ENCODE results near the gene PEX10. TPM values are rescaled to one million over a fixed set of nuclear protein-coding genes. Genes with fewer than 3 reads are reported as not detected.

The PEX10 gene
- polyA plus RNA-seq, 3 donors: 25.2 to 32.0 (median 28.3) TPM

- DNase-seq: no peak
These were observed 22.7 kb downstream of the PEX10 start for GRCh38 chr1:2389644-2390043.

DNA sequence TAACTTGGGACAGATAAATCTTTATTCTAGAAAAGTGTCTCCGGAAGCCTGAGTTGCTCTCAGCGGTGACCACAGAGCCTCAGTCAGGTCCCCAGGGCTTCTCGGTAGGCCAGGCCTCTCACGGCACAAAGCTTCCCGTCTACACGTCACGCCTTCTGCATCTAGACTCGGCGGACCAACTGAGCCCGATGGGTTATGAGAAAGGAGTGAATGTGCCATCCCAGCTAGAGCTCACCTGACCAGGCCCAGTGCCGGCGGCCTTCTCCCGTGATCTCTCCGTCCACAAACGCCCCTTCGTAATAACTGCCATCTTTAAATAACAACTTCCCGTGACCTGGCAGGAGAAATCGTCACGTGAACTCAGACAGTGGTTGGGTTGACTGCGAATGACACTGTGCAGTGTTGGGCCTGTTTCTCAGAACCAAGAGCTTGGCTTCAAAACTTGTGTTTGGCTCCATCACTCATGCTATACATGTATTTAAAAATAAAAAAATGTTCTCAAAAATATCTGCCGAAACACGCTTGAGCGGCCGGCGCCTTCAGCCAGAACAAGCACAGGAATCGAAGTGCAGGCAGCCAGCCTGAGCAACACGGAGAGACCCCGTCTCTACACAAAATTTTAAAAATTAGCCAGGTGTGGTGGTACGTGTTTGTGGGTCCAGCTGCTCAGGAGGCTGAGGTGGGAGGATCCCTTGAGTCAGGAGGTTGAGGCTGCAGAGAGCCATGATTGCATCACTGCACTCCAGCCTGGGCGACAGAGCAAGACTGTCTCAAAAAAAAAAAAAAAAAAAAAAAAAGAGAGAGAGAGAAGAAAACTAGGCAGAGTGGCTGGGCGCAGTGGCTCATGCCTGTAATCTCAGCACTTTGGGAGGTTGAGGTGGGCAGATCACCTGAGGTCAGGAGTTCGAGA lies 24.1 kb downstream of the PEX10 start:
- no peak for DNase-seq

DNA sequence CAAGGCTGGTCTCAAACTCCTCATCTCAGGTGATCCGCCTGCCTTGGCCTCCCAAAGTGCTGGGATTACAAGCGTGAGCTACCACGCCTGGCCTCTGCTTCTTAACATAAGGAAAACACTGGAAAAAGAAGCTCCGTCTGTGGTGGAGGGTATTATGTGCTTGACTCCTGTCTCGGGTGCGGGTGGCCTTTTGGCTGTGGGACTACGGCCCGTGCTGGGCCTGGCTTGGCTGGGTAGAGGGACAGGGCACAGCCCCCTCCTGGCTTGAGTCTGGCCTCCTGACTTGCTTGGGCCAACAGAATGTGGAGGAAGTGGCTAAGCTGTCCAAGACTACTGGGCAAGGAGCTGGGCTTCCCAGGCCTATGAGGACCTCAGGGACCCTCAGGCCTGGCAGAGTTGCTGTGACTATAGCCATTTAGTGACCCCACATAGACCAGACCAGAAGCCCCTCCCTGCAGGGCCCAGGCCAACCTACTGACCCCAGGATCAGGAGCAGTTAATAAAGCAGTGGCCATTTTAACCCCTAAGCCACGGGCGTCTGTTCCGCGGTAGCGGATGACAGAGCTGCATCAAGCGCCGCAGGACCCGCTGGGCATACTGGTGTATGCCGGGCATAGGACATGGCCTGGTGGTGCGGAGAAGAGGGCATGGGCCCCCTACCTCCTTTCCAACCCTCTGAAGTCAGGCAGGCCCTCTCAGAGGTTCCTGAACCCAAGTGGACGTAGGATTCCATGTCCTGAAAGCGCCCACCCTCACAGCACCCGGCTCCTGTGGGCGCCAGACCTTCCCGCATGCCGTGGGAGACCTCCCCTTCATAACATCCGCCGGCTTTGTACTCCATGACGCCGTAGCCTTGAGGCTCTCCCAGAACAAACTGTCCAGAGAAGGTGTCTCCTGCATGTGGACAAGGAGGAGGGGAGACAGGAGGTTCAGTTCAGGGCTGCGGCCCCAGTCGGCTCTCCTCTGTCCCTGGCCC lies 25.4 kb downstream of the PEX10 start:
- DNase-seq: no peak

DNA sequence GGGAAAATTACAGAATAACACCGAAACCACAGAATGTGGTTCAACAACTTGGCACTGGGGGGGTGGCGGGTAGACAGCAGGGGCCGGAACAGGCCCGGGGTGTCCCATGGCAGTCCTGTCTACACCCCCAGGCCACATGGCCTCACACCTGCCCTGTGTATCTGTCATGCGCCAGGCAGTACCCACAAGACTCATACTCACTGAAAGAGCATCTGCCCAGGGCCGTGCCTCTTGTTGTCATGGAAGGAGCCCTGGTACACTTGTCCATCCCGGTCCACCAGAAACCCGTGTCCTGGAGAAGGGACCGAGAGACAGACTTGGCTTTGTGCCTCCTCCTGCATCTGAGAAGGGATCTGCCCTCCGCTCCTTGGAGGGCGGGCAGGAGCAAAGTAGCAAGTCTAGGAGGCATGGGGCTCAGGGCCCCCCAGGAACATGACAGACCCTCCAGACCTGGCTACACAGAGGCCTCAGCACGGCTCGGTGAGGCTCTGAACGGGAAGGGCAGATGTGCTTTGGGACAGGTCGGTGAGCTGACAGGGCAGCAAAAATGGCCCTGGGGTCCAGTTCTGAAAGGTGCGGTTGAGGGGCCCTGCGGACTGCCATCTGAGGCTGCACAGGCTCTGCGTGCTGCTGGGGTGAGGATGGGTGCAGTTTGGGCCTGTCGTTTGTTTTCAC lies 26.6 kb downstream of the PEX10 start:
- no peak for DNase-seq

DNA sequence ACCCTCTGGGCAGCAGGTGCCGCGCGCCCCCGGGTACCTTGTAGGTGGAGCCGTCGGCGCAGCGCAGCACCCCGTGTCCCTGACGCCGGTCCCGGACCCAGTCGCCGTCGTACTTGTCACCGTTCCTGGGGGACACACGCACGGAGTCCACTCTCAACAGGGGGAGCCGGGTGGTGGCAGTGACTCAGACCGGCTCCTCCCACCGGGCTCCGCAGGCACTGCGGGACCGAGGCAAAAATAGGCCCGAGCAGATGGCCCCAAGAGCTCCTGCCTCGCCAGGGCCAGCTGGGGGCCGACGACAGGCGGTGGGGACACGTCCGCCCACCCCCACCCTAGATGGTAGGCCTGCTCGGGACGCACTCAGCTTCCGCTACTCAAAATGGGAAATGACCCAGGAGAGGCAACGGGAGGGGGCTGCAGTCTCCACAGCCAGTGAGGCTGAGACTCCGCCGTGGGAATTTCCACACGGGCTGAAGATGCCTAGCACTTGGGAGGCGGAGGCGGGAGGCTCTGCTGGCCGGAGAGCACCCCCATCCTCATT lies 27.4 kb downstream of the PEX10 start:
- no peak for DNase-seq

DNA sequence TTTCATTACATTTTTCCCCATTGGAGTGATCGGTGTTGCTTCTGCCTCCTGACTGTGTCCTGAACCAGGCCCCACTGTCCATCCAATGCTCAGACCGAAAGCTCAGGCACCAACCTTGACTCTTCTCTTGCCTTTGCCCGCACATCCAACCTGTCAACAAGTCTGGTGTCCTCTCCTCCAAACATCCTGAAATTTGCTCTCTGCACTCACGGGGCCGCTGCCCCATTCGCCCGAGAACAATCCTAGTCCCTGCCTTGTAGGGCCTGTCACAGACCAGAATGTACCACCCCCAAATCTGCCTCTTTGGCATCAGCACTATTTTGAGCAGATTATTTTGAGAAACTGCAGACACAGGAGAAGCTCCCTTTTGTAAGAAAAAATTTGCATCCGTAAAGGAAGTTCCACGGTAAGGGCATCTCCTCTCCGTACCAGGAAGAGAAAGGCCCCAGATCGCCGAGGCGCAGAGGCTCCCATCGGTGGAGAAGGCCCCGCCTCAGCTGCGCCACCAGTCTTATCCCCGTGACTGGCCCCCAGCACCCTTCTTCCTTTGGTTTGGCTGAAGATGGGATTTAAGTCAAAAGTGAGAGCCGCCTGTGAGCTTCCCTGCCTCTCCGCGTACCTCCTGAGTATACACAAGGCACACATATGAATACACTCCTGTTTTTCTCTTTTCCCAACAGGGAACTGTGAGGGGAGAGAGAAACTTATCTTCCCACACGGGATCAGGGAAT lies 28.1 kb downstream of the PEX10 start:
- DNase-seq: no peak

DNA sequence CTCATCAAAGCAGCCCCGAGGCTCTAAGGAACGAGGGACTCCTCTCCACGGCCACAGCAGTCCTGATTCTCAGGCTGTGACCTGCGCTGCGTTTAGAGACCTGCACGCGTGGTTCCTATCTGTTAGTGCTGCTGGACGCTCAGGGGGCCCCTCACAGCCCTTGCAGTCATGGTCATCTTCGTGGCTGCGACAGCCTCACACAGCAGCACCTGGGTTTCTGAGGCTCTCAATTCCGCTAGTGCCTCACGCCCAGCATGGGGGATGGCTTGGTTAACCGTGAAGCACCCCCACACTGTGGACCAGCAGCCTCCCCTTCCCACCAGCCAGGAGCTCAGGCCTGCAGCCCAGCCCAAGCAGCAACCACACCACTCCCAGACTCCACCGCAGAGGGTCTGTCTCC lies 28.8 kb downstream of the PEX10 start:
- DNase-seq: no peak

DNA sequence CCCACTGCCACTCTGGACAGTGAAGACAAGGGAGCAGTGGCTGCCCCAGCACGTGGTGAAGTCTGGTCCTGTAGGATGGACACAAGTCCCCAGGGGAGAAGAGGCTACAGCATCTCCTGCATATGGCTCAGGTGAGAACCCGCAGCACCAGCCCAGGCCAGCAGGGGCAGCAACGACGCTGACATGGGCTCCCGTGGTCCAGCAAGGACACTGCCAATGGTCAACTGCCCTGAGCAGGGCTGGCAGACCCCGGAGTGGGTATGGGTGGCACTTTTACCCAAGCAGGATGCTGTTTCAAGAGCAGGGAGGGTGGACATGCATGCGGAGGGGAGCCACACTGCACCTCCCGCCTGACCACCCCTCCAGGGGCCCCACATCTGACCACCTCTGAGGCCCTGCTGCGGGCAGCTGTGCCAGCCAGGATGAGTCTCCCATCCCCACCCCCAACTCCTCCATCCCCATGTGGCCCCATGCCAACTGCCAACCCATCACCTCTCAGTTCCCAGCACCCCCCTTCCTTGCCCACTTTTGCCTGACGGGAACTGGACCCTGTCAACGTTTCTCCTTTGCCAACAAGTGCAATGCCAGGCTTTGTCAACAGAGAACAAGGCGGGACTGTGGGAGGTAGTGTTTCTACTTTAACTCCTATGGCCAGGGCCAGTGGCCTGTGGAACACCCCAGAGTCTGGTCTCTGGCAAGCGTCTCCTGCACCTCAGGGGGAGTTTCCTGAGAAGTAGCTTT lies 29.6 kb downstream of the PEX10 start:
- no peak for DNase-seq

DNA sequence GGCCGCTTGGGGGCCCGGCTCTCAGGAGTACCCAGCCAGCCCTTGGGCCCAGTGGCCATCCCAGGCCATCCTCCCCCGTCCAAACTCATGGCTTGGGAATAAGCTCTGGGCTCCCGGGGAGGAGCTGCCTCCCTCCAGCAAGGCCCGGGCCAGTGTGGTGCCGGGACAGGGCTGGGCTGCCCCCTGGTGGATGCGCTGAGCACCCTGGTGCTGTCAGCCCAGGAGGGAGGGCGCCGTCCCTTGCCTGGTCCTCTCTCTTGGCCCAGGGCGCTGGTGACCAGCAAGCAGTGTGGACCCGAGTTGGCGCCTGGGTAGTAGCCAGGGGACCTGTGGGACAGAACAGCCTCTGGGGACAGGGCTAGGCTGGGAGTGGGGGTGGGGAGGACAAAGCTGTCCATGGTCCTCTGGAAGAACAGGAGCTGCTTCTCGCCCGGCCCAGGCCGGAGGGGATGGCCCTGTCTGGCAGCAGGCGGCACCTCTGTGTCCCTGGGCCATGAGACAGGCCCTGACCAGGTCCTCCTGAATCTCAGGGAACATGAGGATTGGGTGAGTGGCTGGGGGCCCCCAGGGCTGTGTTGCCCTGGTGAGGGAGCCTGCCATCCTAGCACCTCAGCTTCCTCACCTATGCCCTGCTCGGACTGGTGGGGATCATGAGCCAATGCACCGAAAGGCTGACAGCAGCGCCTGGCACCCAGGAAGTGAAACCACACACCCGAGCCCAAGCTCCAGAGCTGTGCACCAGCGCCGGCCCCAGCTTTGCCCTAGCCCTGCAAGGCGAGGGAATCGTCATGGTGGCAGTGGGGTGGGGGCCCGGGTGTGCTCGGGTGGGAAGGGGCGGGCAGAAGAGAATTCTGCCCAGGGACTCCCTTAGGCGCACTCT lies 30.4 kb downstream of the PEX10 start:
- DNase-seq: peak; percentile 70

DNA sequence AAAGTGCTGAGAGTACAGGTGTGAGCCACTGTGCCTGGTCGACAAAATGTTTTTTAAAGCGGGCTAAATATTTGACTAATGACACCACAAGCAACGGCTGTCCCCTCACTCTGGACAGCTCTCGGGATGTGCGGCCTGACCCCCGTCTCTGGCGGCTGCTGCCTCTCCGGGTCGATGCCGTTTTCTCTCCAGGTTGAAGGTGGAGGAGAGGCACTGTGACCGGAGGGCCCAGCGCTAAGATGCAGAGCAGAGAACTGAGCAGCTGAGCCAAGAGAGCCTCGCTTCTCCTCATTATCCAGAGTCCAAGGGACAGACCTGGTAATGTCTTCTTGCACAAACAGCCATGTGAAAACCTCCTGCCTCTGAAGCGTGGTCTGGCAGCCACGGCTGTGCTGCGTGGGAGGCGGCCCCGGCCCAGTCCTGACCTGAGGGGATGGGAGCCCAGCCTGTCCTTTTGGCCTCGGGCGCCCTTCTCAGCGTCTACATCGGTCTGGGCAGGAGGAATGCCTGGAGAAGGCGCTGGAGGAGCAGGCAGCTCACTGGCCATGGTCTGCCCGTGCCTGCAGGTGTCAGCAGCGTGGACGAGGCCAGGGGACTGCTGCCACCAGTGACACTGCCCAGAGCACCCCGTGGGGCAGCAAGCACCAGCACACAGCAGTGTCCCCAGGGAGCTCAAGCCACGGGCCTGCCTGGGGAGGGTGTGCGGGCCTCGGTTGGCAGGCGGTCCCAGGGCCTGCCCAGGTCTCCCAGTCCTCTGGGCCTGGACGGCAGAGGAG lies 31.4 kb downstream of the PEX10 start:
- no peak for DNase-seq

DNA sequence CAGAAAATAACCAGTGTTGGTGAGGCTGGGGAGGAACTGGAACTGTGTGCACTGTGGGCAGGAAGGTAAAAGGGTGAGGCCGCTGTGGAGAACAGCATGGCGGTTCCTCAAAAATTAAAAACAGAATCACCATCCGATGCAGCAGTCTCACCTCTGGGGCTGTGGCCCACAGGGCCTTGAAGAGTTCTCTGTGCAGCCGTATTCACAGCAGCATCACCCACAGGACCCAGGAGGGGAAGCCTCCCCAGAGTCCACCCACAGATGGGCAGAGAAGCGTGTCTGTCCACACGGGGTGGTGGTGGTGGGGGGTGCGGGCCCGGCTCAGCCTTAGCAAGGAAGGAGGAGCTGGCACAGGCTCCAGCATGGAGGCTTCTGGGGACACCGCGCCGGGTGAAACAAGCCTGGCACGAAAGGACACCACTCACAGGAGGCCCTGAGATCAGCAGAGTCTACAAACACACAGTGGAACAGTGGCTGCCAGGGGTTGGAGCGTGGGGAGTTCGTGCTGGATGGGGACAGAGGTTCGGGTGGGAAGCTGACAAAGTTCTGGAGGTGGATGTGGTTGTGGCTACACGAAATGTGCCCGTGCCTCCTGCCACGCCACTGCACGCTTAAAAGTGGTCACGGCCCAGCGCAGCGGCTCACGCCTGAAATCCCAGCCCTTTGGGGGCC lies 32.5 kb downstream of the PEX10 start:
- no peak for DNase-seq

GRCh38 chr1:2378956-2379732 lies 33.2 kb downstream of the PEX10 start:
- no peak for DNase-seq

GRCh38 chr1:2378441-2378851 lies 33.9 kb downstream of the PEX10 start:
- DNase-seq: no peak

GRCh38 chr1:2377751-2378440 lies 34.5 kb downstream of the PEX10 start:
- DNase-seq: no peak

DNA sequence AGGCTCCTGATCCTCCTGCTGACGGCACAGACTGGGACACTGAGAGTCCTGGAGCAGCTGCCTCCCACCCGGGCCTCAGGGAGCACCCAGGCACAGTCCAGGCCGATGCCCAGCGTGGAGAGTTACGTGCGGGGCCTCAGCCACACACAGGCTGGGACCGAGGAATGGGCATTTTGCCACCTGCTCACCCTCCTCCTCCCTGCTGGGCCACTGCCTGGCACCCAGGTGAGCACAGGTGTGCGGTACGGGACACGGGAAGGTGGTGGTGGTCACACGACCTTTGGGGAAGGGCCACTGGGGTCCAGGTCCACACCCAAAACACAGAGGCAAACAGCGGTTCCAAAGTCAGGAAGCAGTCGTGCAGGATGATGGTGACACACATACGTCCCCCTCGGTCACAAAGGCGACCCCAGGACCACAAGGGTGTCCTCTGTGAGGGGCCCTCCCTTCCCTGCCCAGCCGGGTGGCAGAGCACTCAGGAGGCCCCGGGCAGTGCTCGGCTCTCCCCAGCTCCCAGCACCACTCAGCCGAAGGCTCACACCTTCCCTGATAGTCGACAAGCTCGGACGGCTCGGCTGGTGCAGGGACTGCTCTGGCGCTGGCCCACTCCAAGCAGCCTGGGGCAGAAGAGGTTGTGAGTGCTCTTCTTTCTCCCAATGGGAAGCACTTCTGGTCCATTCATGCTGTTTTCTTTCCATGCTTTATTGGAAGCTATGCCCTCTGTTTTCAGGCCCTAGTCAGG lies 35.3 kb downstream of the PEX10 start:
- no peak for DNase-seq

Measured in renal pelvis (tissue), 4 donors.